Measurements from ENCODE around the gene ART5.

GRCh38 chr11:3685923-3686322 is 44.1 kb upstream of the ART5 start:
- TF ChIP-seq CTCF (conservative IDR thresholded peaks at IDR 0.05) (no peak), EZH2 (IDR thresholded peaks at IDR 0.05; ENCODE audit: low read depth) (no peak)

Measured in PC-9 (cell line).